ENCODE measurements around the gene COL4A3. TPM values are rescaled to one million over a fixed set of nuclear protein-coding genes. Genes with fewer than 3 reads are reported as not detected.
"Not testable (repeated sequence)": the region's sequence is repeated elsewhere in the genome, so short reads cannot be mapped to it uniquely, and the experiment has no call there.

Gene COL4A3
- total RNA-seq, 1 donor = 2.4 TPM

- no peak overlapping the region for H3K4me3 ChIP-seq (ENCODE audit: low read length)
- no peaks in the 10 kb centered on the region for H3K4me1 ChIP-seq (ENCODE audit: insufficient read depth, low read length)
- H3K9me3 ChIP-seq (ENCODE audit: low read depth, low read length) = no peaks in the 10 kb centered on the region
- H3K27me3 ChIP-seq (ENCODE audit: insufficient read depth, low read length) = no peaks in the 10 kb centered on the region
These were observed 55.1 kb downstream of the COL4A3 start for GRCh38 chr2:227219312-227220105.

GRCh38 chr2:227221120-227221519 is 56.7 kb downstream of the COL4A3 start:
- H3K4me3 ChIP-seq (ENCODE audit: low read length) = no peak overlapping the region
- no peaks in the 10 kb centered on the region for H3K27me3 ChIP-seq (ENCODE audit: insufficient read depth, low read length)
- no peaks in the 10 kb centered on the region for H3K9me3 ChIP-seq (ENCODE audit: low read depth, low read length)
- H3K4me1 ChIP-seq (ENCODE audit: insufficient read depth, low read length) = no peaks in the 10 kb centered on the region

DNA sequence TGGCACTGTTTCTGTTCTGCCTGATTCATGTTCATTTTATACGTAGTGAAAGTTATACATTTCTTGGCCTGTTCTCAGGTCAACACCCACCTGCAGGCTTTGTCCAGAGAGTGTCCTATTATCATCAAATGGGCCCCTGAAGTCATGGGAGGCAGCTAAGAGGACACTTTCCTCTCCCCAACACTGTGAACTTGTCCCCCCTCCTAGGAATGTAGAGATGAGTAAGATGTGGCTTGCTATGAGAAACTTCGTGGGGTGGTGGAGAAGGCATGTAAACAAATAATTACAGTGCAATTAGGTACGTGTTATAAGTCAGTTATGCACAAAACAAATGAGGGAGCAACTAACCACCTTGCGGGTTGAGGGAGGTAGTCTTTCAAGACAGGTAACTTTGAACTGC is 57.9 kb downstream of the COL4A3 start:
- Histone ChIP-seq H3K4me1 (ENCODE audit: insufficient read depth, low read length) (no peaks in the 10 kb centered on the region), H3K27me3 (ENCODE audit: insufficient read depth, low read length) (no peaks in the 10 kb centered on the region), H3K9me3 (ENCODE audit: low read depth, low read length) (no peaks in the 10 kb centered on the region), H3K4me3 (ENCODE audit: low read length) (no peak overlapping the region)

- not testable (repeated sequence) for H3K4me3 ChIP-seq (ENCODE audit: low read length); H3K9me3 ChIP-seq (ENCODE audit: low read depth, low read length); H3K4me1 ChIP-seq (ENCODE audit: insufficient read depth, low read length); H3K27me3 ChIP-seq (ENCODE audit: insufficient read depth, low read length)
These were observed 61.2 kb downstream of the COL4A3 start for GRCh38 chr2:227225641-227226040.

DNA sequence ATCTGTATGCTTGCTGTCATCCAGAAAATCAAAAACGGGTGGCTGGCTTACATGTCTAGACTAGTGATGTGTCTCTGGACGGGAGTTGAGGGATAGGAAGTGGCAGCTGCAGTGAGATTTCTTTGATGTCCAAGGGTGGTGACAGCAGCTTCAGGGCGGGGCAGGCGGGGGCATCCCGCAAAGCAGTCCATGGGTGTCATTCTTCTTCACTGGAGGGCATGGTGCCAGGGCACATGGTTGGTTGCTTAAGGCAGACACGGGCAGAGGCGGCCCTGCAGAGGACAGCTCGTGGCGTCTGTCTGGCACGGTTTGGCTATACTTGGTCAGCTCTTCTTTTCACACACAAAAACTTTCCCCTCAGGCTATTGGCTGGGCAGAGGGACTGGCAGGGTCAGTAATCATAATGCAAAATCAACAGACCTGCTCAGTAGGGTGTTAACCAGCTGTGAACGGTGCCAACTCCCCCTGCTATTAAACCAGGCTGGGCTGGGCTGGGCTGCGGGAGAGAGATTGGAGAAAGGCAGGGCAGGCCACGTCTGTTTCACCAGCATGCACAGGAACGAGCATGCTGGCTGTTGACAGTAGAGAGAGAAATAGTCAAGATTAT is 63.7 kb downstream of the COL4A3 start:
- H3K9me3 ChIP-seq (ENCODE audit: low read depth, low read length) = no peaks in the 10 kb centered on the region
- H3K4me3 ChIP-seq (ENCODE audit: low read length) = no peak overlapping the region
- H3K4me1 ChIP-seq (ENCODE audit: insufficient read depth, low read length) = no peaks in the 10 kb centered on the region
- no peaks in the 10 kb centered on the region for H3K27me3 ChIP-seq (ENCODE audit: insufficient read depth, low read length)

- Histone ChIP-seq H3K9me3 (ENCODE audit: low read depth, low read length) (no peaks in the 10 kb centered on the region), H3K27me3 (ENCODE audit: insufficient read depth, low read length) (no peaks in the 10 kb centered on the region), H3K4me3 (ENCODE audit: low read length) (no peak overlapping the region), H3K4me1 (ENCODE audit: insufficient read depth, low read length) (no peaks in the 10 kb centered on the region)
These were observed 65.7 kb downstream of the COL4A3 start for GRCh38 chr2:227230151-227230550.

- H3K9me3 ChIP-seq (ENCODE audit: low read depth, low read length) = no peaks in the 10 kb centered on the region
- H3K4me3 ChIP-seq (ENCODE audit: low read length) = no peak overlapping the region
- H3K27me3 ChIP-seq (ENCODE audit: insufficient read depth, low read length) = no peaks in the 10 kb centered on the region
- no peaks in the 10 kb centered on the region for H3K4me1 ChIP-seq (ENCODE audit: insufficient read depth, low read length)
These were observed 70.0 kb downstream of the COL4A3 start for GRCh38 chr2:227234429-227234828.

GRCh38 chr2:227237786-227238185 is 73.4 kb downstream of the COL4A3 start:
- no peaks in the 10 kb centered on the region for H3K27me3 ChIP-seq (ENCODE audit: insufficient read depth, low read length)
- no peak overlapping the region for H3K4me3 ChIP-seq (ENCODE audit: low read length)
- H3K9me3 ChIP-seq (ENCODE audit: low read depth, low read length) = no peaks in the 10 kb centered on the region
- no peaks in the 10 kb centered on the region for H3K4me1 ChIP-seq (ENCODE audit: insufficient read depth, low read length)

DNA sequence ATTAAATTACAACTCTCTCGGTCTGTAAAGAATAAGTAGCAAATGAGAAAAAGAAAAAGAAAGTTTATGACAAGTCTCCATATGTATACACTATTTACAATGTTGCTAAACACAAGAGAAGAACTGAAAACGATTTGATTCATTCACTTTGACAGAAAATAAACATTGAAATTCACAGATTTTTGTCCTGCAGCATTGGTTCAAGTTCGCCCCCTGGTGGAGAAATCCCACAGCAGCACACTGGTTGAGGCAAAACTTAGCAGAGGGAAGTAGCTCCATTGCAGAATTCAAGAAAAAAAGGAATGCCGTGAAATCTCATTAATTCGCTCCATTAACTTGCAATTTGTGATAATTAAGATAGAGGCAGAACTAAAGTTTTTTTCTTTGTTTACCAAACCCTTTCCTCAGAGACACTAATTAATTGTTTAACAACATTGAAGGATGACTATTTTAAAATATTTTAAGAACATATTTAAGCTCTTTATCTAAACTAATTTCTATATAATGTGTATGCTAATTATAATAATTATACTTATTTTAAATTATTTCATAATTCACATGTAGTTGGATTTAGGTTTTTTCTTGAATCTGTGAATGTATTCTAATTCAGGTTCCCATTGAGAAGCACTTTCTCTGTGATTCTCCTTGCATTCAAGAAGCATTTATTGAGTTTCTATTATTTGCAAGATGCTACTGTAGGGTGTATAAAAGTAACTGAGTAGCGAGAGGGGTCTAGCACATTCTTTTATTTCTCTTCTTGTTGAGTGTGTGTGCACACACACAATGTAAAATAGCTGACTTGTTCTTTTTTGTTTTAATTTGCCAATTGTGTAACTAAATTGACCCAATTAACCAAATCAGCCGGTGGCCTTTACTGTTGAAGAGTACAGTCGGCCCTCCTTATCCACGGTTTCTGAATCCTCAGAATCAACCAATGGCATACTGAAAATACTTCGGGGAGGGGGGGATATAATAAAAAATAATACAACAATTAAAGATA is 74.1 kb downstream of the COL4A3 start:
- no peaks in the 10 kb centered on the region for H3K9me3 ChIP-seq (ENCODE audit: low read depth, low read length)
- no peaks in the 10 kb centered on the region for H3K4me1 ChIP-seq (ENCODE audit: insufficient read depth, low read length)
- H3K4me3 ChIP-seq (ENCODE audit: low read length) = no peak overlapping the region
- H3K27me3 ChIP-seq (ENCODE audit: insufficient read depth, low read length) = no peaks in the 10 kb centered on the region

- Histone ChIP-seq H3K27me3 (ENCODE audit: insufficient read depth, low read length) (no peaks in the 10 kb centered on the region), H3K9me3 (ENCODE audit: low read depth, low read length) (no peaks in the 10 kb centered on the region), H3K4me3 (ENCODE audit: low read length) (no peak overlapping the region), H3K4me1 (ENCODE audit: insufficient read depth, low read length) (no peaks in the 10 kb centered on the region)
These were observed 76.6 kb downstream of the COL4A3 start for GRCh38 chr2:227241005-227241404.

GRCh38 chr2:227248876-227249275 is 84.5 kb downstream of the COL4A3 start:
- Histone ChIP-seq H3K9me3 (ENCODE audit: low read depth, low read length) (no peaks in the 10 kb centered on the region), H3K4me1 (ENCODE audit: insufficient read depth, low read length) (no peaks in the 10 kb centered on the region), H3K4me3 (ENCODE audit: low read length) (no peak overlapping the region), H3K27me3 (ENCODE audit: insufficient read depth, low read length) (no peaks in the 10 kb centered on the region)

- no peaks in the 10 kb centered on the region for H3K4me1 ChIP-seq (ENCODE audit: insufficient read depth, low read length)
- no peaks in the 10 kb centered on the region for H3K27me3 ChIP-seq (ENCODE audit: insufficient read depth, low read length)
- H3K4me3 ChIP-seq (ENCODE audit: low read length) = no peak overlapping the region
- no peaks in the 10 kb centered on the region for H3K9me3 ChIP-seq (ENCODE audit: low read depth, low read length)
These were observed 88.4 kb downstream of the COL4A3 start for GRCh38 chr2:227252831-227253230.

DNA sequence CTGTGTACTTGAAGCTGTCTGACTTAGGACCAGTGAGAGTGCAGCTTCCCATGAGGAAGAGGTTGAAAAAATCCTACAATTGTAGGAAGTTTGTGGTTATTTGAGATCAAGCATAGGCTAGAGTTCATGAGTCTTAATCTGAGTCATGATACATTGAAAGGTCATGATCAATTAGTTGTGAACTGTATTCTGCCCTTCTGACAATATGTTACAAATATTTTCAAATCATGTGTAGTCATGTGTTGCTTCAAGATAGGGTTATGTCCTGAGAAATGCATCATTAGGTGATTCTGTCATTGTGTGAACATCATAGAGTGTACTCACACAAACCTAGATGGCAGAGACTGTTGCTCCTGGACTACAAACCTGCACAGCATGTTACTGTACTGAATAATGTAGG is 92.2 kb downstream of the COL4A3 start:
- no peaks in the 10 kb centered on the region for H3K27me3 ChIP-seq (ENCODE audit: insufficient read depth, low read length)
- H3K4me3 ChIP-seq (ENCODE audit: low read length) = no peak overlapping the region
- no peaks in the 10 kb centered on the region for H3K9me3 ChIP-seq (ENCODE audit: low read depth, low read length)

GRCh38 chr2:227257820-227258219 is 93.4 kb downstream of the COL4A3 start:
- no peaks in the 10 kb centered on the region for H3K9me3 ChIP-seq (ENCODE audit: low read depth, low read length)
- H3K27me3 ChIP-seq (ENCODE audit: insufficient read depth, low read length) = no peaks in the 10 kb centered on the region
- no peak overlapping the region for H3K4me3 ChIP-seq (ENCODE audit: low read length)
- H3K4me1 ChIP-seq (ENCODE audit: insufficient read depth, low read length) = no peaks in the 10 kb centered on the region

More for the DNA sequence above, 92.2 kb downstream of the COL4A3 start:
- no peaks in the 10 kb centered on the region for H3K4me1 ChIP-seq (ENCODE audit: insufficient read depth, low read length)

- no peaks in the 10 kb centered on the region for H3K27me3 ChIP-seq (ENCODE audit: insufficient read depth, low read length)
- no peaks in the 10 kb centered on the region for H3K4me1 ChIP-seq (ENCODE audit: insufficient read depth, low read length)
These were observed 95.6 kb downstream of the COL4A3 start for GRCh38 chr2:227260041-227260440.

More at GRCh38 chr2:227260041-227260440, 95.6 kb downstream of the COL4A3 start:
- no peaks in the 10 kb centered on the region for H3K9me3 ChIP-seq (ENCODE audit: low read depth, low read length)
- no peak overlapping the region for H3K4me3 ChIP-seq (ENCODE audit: low read length)
